Smooth muscle cell of bladder (primary cell): ENCODE data around the gene CADPS2. TPM values are rescaled to one million over a fixed set of nuclear protein-coding genes. Genes with fewer than 3 reads are reported as not detected.

Source experiments
- total RNA-seq: library from RNA; depleted of rRNA; stranded (reverse); fragments of >200 nt; gene quantifications from 2 replicates; pipeline ENCODE4 v1.2.3, GENCODE V29; 2014

The CADPS2 gene
- total RNA-seq, result 16.4 and 32.4 TPM in 2 replicates

DNA sequence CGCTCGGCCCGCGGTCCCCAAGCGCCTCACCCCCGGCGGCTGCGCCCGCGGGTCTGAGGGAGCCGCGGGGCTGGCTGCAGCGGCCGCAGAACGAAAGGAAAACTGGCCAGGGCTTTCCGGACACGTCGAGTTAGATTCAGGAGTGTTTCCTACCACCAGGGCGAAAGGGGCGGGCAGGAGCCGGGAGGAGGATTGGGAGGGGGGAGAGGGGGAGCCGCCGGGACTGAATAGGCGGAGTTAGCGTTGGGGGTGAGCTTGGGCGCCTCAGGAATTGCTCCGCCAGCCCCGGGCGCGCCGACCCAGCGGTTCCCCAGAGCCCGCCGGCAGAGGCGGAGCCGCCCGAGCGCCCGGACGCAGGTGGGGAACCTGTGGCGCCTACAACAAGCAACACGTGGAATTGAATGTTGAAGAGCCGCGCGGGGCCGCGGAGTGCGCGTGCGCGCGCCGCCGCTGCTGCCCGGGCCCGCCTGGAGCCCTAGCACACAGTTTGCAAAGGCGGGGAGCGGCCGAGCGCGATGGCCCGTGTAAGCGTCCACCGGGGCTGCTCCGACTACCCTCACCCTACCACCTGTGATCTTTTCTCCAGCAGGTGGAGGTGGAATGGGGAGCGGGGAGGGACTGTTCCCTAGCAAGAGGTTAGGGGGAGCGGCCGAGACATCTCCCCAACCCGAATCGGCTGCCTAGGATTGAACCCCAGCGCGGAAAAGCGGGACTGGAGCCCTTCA, at the start of gene CADPS2:
TSS of gene CADPS2 (minus strand) at position 104 of the 725 bp plus-strand sequence. CDS start 123 bp downstream, outside the sequence.

GRCh38 chr7:122702872-122703510, 183.3 kb downstream of the CADPS2 start, which contains the start of gene RNF148:
Gene RNF148 (minus strand): TSS chr7:122702922. CDS start chr7:122702750, 172 bp downstream.

GRCh38 chr7:122699017-122699416, 187.2 kb downstream of the CADPS2 start, which contains the start of gene RNF133:
Gene RNF133 (minus strand): TSS chr7:122699117. CDS start chr7:122698918, 199 bp downstream.

GRCh38 chr7:122304319-122304975, 581.8 kb downstream of the CADPS2 start, which contains the start of gene FEZF1:
Gene FEZF1 (minus strand): TSS chr7:122304750. CDS start chr7:122304437, 313 bp downstream.

Other genes starting within 250 kb of the CADPS2 start
- 0.14 and 0.18 TPM in 2 replicates for gene RNF133, start 187.3 kb downstream of the CADPS2 start, total RNA-seq
- gene RNF148, start 183.5 kb downstream of the CADPS2 start, total RNA-seq, result 0.28 and 0.74 TPM in 2 replicates
- not detected in 2 replicates for gene TAS2R16, start 109.2 kb upstream of the CADPS2 start, total RNA-seq